Measurements from ENCODE around the gene SRCAP. TPM values are rescaled to one million over a fixed set of nuclear protein-coding genes. Genes with fewer than 3 reads are reported as not detected.

The SRCAP gene
- total and polyA plus RNA-seq, 8 donors, result 7.5 to 39.6 (median 27.4) TPM

DNA sequence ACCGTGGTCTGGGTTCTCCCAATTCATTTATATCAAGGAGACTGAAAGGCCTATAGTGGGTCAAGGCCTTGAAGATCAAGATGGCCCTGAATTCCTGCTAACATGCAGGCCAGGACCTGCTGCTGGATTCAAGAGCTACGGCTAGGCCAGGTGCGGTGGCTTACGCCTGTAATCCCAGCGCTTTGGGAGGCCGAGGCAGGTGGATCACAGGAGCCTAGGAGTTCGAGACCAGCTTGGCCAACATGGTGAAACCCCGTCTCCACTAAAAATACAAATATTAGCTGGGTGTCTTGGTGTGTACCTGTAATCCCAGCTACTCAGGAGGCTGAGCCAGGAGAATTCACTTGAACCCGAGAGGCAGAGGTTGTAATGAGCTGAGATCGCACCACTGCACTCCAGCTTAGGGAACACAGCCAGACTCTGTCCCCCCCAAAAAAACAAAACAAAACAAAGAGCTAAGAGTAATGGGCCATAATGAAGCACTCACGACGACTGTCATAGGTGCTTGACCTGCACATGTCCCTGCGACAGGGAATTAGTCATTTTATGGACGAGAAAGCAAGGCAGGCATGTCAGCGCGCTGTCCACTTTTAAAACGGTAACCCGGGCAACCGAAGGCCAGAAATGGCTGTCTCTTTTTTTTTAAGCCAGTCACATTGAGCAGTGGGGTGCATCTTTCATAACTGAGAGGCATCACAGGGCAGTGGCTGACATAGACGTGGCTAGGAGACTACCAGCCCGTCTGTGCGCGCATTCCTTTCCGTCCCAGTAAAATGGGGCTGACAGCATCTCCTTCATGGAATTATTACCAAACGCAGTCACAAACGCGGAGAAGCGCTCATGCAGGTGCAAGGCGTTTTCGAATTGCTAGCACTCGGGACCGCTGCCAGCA is 41.8 kb upstream of the SRCAP start:
- intact Hi-C loops (cut with DNase I), result no loop called here
- peak overlapping the region; percentile 74 to 91 (median 82) for H3K27ac ChIP-seq
- TF ChIP-seq, protein P1, sequence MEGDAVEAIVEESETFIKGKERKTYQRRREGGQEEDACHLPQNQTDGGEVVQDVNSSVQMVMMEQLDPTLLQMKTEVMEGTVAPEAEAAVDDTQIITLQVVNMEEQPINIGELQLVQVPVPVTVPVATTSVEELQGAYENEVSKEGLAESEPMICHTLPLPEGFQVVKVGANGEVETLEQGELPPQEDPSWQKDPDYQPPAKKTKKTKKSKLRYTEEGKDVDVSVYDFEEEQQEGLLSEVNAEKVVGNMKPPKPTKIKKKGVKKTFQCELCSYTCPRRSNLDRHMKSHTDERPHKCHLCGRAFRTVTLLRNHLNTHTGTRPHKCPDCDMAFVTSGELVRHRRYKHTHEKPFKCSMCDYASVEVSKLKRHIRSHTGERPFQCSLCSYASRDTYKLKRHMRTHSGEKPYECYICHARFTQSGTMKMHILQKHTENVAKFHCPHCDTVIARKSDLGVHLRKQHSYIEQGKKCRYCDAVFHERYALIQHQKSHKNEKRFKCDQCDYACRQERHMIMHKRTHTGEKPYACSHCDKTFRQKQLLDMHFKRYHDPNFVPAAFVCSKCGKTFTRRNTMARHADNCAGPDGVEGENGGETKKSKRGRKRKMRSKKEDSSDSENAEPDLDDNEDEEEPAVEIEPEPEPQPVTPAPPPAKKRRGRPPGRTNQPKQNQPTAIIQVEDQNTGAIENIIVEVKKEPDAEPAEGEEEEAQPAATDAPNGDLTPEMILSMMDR (IDR thresholded peaks at IDR 0.05), result no peak
- no peaks in the 10 kb centered on the region for H3K27me3 ChIP-seq
- 27 to 28% methylated on average over 32 of the region's 32 CpGs for WGBS, 2 donors
- H3K9me3 ChIP-seq, result no peaks in the 10 kb centered on the region
- DNase-seq, result peak in 2 of 6 donors; percentile 40 to 43
- peaks cover 0 to 27% (median 9%) of the 10 kb centered on the region in 3 donors for H3K36me3 ChIP-seq
- peaks cover 18 to 30% (median 26%) of the 10 kb centered on the region in 3 donors for H3K4me1 ChIP-seq
- no peak for FAIRE-seq
- peak overlapping the region; percentile 15 to 50 (median 26) for H3K4me3 ChIP-seq
- no peak for ATAC-seq

DNA sequence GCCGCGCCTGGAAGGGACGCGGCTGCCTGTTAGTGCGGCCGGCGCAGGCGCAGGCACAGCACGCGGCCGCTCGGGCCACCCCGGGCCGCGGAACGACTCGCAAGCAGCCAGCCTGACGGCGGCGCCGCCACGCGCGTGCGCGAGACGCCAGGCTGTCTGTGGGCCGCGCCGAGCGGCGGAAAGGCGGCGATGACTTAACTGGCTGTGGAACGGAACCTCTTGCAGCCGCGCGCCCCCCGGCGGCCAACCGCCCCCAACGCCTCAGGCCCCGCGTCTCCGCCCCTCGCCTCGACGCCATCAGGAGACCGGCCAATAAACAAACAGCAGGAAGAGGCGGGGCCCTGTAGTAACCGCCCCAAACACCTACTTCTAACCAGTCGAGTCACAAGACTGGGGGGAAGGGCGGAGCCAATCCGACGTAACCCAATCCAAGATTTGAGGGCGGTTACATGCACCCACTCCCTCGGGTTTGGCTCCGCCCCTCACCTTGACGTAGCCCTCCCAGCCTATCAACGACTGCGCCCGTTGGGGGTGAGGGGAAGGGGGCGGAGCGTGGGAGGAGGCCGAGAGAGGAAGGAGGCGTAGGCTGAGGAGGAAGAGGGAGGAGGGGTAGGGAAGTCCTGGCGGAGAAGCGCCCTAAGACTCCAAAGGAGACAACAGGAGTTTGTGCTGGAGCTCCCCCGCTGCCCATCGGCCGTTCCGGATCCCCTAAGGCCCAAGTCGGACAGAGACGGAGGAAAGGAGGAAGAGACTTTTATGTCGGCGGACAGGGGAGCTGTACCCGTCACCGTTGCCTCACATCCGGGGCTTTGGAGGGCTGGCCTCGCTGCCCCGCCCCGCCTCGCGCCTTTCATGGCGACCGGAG is 40.9 kb upstream of the SRCAP start, which contains the start of gene FBRS:
FBRS (plus strand) TSS at position 566 of the 865 bp plus-strand sequence. CDS start 1,088 bp downstream, outside the sequence.
- peak; percentile 98 for FAIRE-seq
- WGBS, 2 donors, result 0 to 1% methylated on average over 81 to 86 of the region's 86 CpGs
- intact Hi-C loops (cut with DNase I), result no loop called here

DNA sequence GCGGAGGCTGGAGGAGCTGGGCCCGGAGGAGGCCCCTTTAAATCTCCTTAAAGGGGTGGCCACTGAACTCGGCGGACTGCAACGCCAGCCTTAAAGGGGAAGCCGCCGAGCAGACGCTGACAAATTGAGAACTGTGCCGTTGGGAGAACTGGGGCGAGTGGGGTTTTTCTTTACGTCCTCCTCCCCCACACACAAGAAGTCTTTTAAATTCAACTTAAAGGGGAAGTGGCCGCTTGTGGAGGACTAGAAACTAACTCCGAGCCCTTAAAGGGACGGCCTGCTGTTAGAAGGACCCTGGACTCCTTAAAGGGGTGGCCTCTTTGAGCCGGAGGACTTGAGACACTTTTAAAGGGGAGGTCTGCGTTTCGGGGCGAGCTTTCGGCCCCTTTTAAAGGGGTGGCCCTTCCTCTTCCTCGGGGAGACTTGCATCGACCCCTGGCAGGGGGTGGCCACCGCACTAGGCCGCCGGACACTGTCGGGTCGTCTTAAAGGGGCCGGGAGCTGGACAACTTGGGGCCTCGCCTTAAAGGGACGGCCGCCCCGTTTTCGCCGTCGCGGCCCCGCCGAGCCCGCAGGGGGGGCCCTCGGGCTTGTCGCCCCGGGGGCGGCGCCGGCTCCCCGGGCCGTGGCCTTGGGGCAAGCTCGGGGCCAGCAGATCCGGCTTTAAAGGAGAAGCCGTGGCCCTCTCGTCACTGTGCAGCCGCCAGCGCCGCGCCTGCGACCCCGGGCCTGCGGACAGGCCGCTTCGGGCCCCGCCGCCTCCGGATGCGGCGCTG is 40.1 kb upstream of the SRCAP start:
- 0 to 1% methylated on average over 42 to 64 of the region's 64 CpGs for WGBS, 2 donors
- TF ChIP-seq, protein P1 (IDR thresholded peaks at IDR 0.05), result no peak
- intact Hi-C loops (cut with DNase I), result no loop called here
- peak overlapping the region; percentile 91 to 100 (median 98) for H3K27ac ChIP-seq
- peaks cover 0 to 36% (median 8%) of the 10 kb centered on the region in 3 donors for H3K36me3 ChIP-seq
- H3K4me1 ChIP-seq, result peaks cover 18 to 25% (median 21%) of the 10 kb centered on the region in 3 donors
- FAIRE-seq (peak; percentile 51), DNase-seq (peak; percentile 80 to 93 (median 84)), ATAC-seq (peak; percentile 32 to 54 (median 44))
- no peaks in the 10 kb centered on the region for H3K9me3 ChIP-seq
- H3K27me3 ChIP-seq, result no peaks in the 10 kb centered on the region
- peak overlapping the region; percentile 73 to 95 (median 91) for H3K4me3 ChIP-seq

More for the DNA sequence above, 40.9 kb upstream of the SRCAP start, which contains the start of gene FBRS:
- no peaks in the 10 kb centered on the region for H3K27me3 ChIP-seq
- no peaks in the 10 kb centered on the region for H3K9me3 ChIP-seq
- peak within 1 kb of the TSS; percentile 73 to 95 (median 91) for H3K4me3 ChIP-seq
- peak within 1 kb of the TSS; percentile 91 to 100 (median 98) for H3K27ac ChIP-seq
- DNase-seq (peak; percentile 98 to 100 (median 100)), ATAC-seq (peak; percentile 80 to 91 (median 83))
- peaks cover 18 to 25% (median 21%) of the 10 kb centered on the region in 3 donors for H3K4me1 ChIP-seq
- TF ChIP-seq, protein P1 (IDR thresholded peaks at IDR 0.05), result peak; percentile 71 to 90 (median 83)
- H3K36me3 ChIP-seq, result peaks cover 0 to 29% (median 8%) of the 10 kb centered on the region in 3 donors

Data from pancreas (tissue), 10 donors.